Spinal cord (tissue), 10 donors: ENCODE data around the gene EVA1A. TPM values are rescaled to one million over a fixed set of nuclear protein-coding genes. Genes with fewer than 3 reads are reported as not detected.

Experiments
- DNase-seq, 6 donors: peaks; one replicate each; pipeline versions ENCODE4 v3.0.0 to v3.0.0-alpha.2; 2013 to 2015; ENCODE audit warnings: low spot score in 6 of 6, low read depth in 4 of 6
- H3K27ac ChIP-seq: one replicate; pipeline ENCODE4 v1.5.1; 2013; ENCODE audit warnings: low read depth, low read length, control low read depth
- H3K27me3 ChIP-seq: one replicate; pipeline ENCODE4 v1.6.1; 2013; ENCODE audit warnings: low read length; ENCODE audit not compliant: control insufficient read depth, insufficient read depth
- H3K36me3 ChIP-seq: one replicate; pipeline ENCODE4 v1.6.1; 2013; ENCODE audit warnings: low read length; ENCODE audit not compliant: control insufficient read depth, insufficient read depth
- H3K4me1 ChIP-seq: one replicate; pipeline ENCODE4 v1.6.1; 2013; ENCODE audit warnings: low read length; ENCODE audit not compliant: control insufficient read depth, insufficient read depth
- H3K4me3 ChIP-seq: one replicate; pipeline ENCODE4 v1.5.1; 2013; ENCODE audit warnings: low read depth, low read length, control low read depth
- H3K9me3 ChIP-seq: one replicate; pipeline ENCODE4 v1.6.1; 2013; ENCODE audit warnings: low read length; ENCODE audit not compliant: control insufficient read depth, insufficient read depth
- WGBS: methylation state at CpG from one replicate; pipeline ENCODE4 v1.1.5; 2013; ENCODE audit warnings: missing lambda C conversion rate; ENCODE audit not compliant: insufficient coverage; 5-methylcytosine and 5-hydroxymethylcytosine counted together
- polyA plus RNA-seq, 2 donors: library from polyadenylated mRNA; unstranded; fragments of 120-200 nt; gene quantifications; one replicate each; pipeline ENCODE4 v1.2.1, GENCODE V29; 2013; ENCODE audit not compliant: insufficient read length in 2 of 2
- small RNA-seq: library from RNA; depleted of rRNA; stranded (forward); fragments of <200 nt; gene quantifications from one replicate; pipeline ENCODE3, GENCODE V24; 2014; ENCODE audit warnings: low replicate concordance
- total RNA-seq, 2 donors: library from RNA; depleted of rRNA in 1 of 2; stranded (reverse); fragments of 120-200 nt in 1 of 2; fragments of >200 nt in 1 of 2; gene quantifications; one replicate each; pipeline versions ENCODE4 v1.2.3 to v1.2.4, GENCODE V29; 2013 to 2014
- donor health status: healthy.

Gene EVA1A
- total and polyA plus RNA-seq, 4 donors: 1.0 to 3.4 (median 1.7) TPM

DNA sequence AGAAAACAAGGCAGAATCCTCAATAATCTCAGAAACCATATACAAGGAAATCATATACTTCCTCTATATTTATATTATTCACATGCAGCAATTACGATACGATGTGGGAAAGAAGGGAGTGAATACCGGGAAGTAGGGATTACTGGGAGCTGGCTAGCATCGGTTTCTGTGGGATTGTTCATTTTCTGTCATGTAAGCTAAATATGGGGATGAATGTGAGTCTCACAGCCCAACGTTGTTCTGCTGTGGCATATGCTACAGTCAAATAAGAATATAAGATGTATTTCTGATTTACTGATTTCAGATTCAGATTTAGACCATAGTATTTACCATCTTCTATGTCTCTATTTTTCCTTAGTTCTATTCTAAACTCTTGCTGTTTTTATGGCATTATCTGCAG, 113.6 kb downstream of the EVA1A start:
- H3K4me1 ChIP-seq: no peaks in the 10 kb centered on the region
- H3K9me3 ChIP-seq: no peaks in the 10 kb centered on the region
- DNase-seq: peak in 1 of 6 donors; percentile 29
- H3K27ac ChIP-seq: no peak overlapping the region
- WGBS: no CpG with 5 or more reads among the region's 5 CpGs
- no peaks in the 10 kb centered on the region for H3K27me3 ChIP-seq
- no peak overlapping the region for H3K4me3 ChIP-seq
- no peaks in the 10 kb centered on the region for H3K36me3 ChIP-seq

Small RNA genes lying within 50 kb of the gene (small RNA-seq; reads per million reads assigned to genes)
- gene RF01233: not detected

Other genes with a start within 250 kb of the EVA1A start
- 10 to 100 TPM; 54.5 to 59.9 TPM for gene MRPL19, start 85.8 kb upstream of the EVA1A start, total RNA-seq
- 10 to 100 TPM; 40.8 to 57.1 TPM for gene MRPL19, start 85.8 kb upstream of the EVA1A start, polyA plus RNA-seq
- 10 to 100 TPM; 25.7 to 31.7 TPM for gene GCFC2, start 150.0 kb upstream of the EVA1A start, total RNA-seq
- gene GCFC2, start 150.0 kb upstream of the EVA1A start, polyA plus RNA-seq: 10 to 100 TPM; 24.5 to 28.5 TPM